Parathyroid adenoma (tissue), 2 donors: ENCODE measurements around the gene MORF4L2.
A peak's percentile ranks its signal among the peaks of the same experiment; 100 is the strongest.

ENCODE experiments used
- H2AFZ ChIP-seq: fragments of 300-600 bp; sonication (generic); one replicate; pipeline ENCODE4 v1.7.0; 2017; ENCODE audit warnings: antibody characterized with exemption, mild to moderate bottlenecking
- H3K27ac ChIP-seq: fragments of 300-600 bp; sonication (generic); one replicate; pipeline ENCODE4 v1.7.0; 2017
- H3K27me3 ChIP-seq: fragments of 300-600 bp; sonication (generic); one replicate; pipeline ENCODE4 v1.7.0; 2017; ENCODE audit warnings: low read length; ENCODE audit not compliant: control insufficient read depth, insufficient read depth
- H3K36me3 ChIP-seq: fragments of 300-600 bp; sonication (generic); one replicate; pipeline ENCODE4 v1.7.0; 2017; ENCODE audit warnings: low read length; ENCODE audit not compliant: control insufficient read depth, insufficient read depth
- H3K4me1 ChIP-seq: fragments of 300-600 bp; sonication (generic); one replicate; pipeline ENCODE4 v1.7.0; 2017; ENCODE audit warnings: control low read depth
- H3K4me2 ChIP-seq: fragments of 300-600 bp; sonication (generic); one replicate; pipeline ENCODE4 v1.7.0; 2017; ENCODE audit warnings: low read length
- H3K4me3 ChIP-seq: fragments of 300-600 bp; sonication (generic); one replicate; pipeline ENCODE4 v1.7.0; 2017; ENCODE audit warnings: low read depth, low read length
- H3K79me2 ChIP-seq: fragments of 300-600 bp; sonication (generic); one replicate; pipeline ENCODE4 v1.7.0; 2017; ENCODE audit warnings: control low read depth
- H3K9ac ChIP-seq: fragments of 300-600 bp; sonication (generic); one replicate; pipeline ENCODE4 v1.7.0; 2017; ENCODE audit warnings: mild to moderate bottlenecking
- H3K9me3 ChIP-seq: fragments of 300-600 bp; sonication (generic); one replicate; pipeline ENCODE4 v1.7.0; 2017; ENCODE audit warnings: low read length; ENCODE audit not compliant: control insufficient read depth
- TF ChIP-seq, protein P1 (sequence below): fragments of 300-600 bp; sonication (generic); IDR thresholded peaks from one replicate; pipeline ENCODE4 v1.7.0; 2017; ENCODE audit warnings: antibody characterized with exemption, mild to moderate bottlenecking
- donor health status: primary hyperparathyroidism.

MORF4L2 gene

DNA sequence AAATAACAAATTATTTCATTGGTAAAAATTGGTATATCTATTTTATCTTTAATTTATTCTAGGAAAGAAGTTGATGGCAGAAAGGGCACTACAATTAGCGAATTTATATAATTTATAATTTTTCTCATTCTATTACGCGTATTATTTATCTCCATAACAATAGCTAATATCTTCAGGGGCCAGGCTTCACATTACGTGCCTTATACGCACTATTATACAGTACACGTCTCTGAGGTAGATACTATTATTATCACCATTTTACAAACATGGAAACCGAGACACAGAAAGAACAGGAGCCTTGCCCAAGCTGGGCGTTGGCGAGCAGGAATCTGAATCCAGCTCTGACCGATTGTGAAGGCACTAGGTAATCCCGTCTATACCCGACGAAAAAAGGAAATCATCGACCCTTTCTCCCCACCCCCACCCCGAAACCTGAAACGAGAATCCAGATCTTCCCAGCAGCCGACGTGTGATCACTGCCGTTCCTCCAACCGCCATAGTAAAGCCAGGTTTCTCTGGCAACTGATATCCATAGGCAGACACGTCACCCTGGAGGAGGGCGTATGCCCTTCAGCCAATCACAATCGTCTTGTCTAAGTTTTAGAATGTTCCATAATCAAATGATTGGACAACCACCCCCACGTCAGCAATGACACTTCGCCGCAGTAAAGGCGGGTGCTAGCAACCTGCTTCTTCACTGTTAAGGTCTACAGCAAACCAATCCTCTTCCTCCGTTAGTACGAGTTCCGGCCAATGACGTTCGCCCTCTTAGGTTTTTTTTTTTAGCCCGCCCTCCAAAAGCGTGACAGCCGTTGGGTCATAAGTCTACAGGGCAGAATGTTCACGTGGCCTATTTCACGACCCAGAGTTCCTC is at the start of gene MORF4L2:
Gene MORF4L2, minus strand, starts transcription at position 501 of the 874 bp plus-strand sequence. CDS start 9,672 bp downstream, outside the sequence.
- peak within 1 kb of the TSS; percentile 66 for H3K4me2 ChIP-seq
- H3K27ac ChIP-seq = peak within 1 kb of the TSS; percentile 96
- peak within 1 kb of the TSS; percentile 56 for H3K9ac ChIP-seq

DNA sequence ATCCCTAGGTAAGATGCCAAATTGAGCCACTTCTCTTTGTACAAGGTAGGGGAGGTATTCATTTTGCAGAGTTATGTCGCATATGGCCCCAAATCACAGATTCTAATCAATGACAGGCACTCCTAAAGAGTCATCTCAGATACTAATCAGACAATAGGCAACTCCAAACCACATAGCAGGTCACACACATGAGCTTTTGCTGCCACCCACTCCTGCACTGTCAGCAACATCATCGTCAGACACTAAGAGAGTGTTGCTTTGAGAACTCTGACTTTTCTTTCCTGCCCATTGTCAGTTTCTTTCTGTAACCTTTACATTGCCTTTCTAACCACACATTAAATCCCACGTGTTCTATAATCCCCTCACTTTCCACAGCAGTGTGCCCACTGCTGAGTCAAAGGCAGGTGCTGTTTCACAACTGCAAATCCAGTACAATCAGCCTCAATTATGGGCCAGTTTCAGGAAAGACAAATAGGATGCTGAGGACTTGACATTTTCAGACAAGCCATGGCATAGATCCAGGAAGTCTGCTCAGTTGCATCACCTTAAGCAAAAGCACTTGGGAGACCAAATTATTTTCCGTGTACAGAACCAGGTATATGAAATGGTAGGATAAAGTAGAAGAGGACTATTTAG is 47.7 kb upstream of the MORF4L2 start:
- Histone ChIP-seq H2AFZ (no peak overlapping the region), H3K4me3 (no peak overlapping the region), H3K4me2 (peak overlapping the region; percentile 42), H3K9me3 (no peaks in the 10 kb centered on the region), H3K9ac (no peak overlapping the region), H3K27me3 (no peaks in the 10 kb centered on the region), H3K36me3 (no peaks in the 10 kb centered on the region), H3K27ac (peak overlapping the region; percentile 59), H3K79me2 (no peaks in the 10 kb centered on the region), H3K4me1 (peaks cover 43% of the 10 kb centered on the region)
- TF ChIP-seq, protein P1, sequence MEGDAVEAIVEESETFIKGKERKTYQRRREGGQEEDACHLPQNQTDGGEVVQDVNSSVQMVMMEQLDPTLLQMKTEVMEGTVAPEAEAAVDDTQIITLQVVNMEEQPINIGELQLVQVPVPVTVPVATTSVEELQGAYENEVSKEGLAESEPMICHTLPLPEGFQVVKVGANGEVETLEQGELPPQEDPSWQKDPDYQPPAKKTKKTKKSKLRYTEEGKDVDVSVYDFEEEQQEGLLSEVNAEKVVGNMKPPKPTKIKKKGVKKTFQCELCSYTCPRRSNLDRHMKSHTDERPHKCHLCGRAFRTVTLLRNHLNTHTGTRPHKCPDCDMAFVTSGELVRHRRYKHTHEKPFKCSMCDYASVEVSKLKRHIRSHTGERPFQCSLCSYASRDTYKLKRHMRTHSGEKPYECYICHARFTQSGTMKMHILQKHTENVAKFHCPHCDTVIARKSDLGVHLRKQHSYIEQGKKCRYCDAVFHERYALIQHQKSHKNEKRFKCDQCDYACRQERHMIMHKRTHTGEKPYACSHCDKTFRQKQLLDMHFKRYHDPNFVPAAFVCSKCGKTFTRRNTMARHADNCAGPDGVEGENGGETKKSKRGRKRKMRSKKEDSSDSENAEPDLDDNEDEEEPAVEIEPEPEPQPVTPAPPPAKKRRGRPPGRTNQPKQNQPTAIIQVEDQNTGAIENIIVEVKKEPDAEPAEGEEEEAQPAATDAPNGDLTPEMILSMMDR = no peak

More for the DNA sequence above, at the start of gene MORF4L2:
- TF ChIP-seq, protein P1 = no peak
- no peaks in the 10 kb centered on the region for H3K9me3 ChIP-seq
- H3K27me3 ChIP-seq = no peaks in the 10 kb centered on the region
- H3K4me1 ChIP-seq = no peaks in the 10 kb centered on the region
- H3K4me3 ChIP-seq = peak within 1 kb of the TSS; percentile 90
- peak within 1 kb of the TSS; percentile 75 for H2AFZ ChIP-seq
- no peaks in the 10 kb centered on the region for H3K36me3 ChIP-seq
- no peaks in the 10 kb centered on the region for H3K79me2 ChIP-seq

GRCh38 chrX:103733017-103733416 is 46.5 kb upstream of the MORF4L2 start:
- no peak overlapping the region for H3K27ac ChIP-seq
- TF ChIP-seq, protein P1 = no peak
- no peak overlapping the region for H3K4me2 ChIP-seq
- H3K27me3 ChIP-seq = no peaks in the 10 kb centered on the region
- no peak overlapping the region for H2AFZ ChIP-seq
- H3K9me3 ChIP-seq = no peaks in the 10 kb centered on the region
- H3K9ac ChIP-seq = no peak overlapping the region
- no peak overlapping the region for H3K4me3 ChIP-seq
- H3K36me3 ChIP-seq = no peaks in the 10 kb centered on the region
- no peaks in the 10 kb centered on the region for H3K79me2 ChIP-seq
- peaks cover 47% of the 10 kb centered on the region for H3K4me1 ChIP-seq

- no peaks in the 10 kb centered on the region for H3K36me3 ChIP-seq
- no peak overlapping the region for H3K4me3 ChIP-seq
- H3K9me3 ChIP-seq = no peaks in the 10 kb centered on the region
- H3K79me2 ChIP-seq = no peaks in the 10 kb centered on the region
- H2AFZ ChIP-seq = peak overlapping the region; percentile 7
- no peak overlapping the region for H3K4me2 ChIP-seq
- H3K9ac ChIP-seq = no peak overlapping the region
- peak overlapping the region; percentile 57 for H3K27ac ChIP-seq
- H3K27me3 ChIP-seq = no peaks in the 10 kb centered on the region
- peaks cover 49% of the 10 kb centered on the region for H3K4me1 ChIP-seq
- TF ChIP-seq, protein P1 = no peak
These were observed 44.4 kb upstream of the MORF4L2 start for GRCh38 chrX:103730796-103731493.
